GM10847 (cell line): ENCODE results near the gene RNF217.

ENCODE experiments used
- POLR2A ChIP-seq: IDR thresholded peaks from 2 replicates; pipeline ENCODE4 v1.6.1; 2011; ENCODE audit not compliant: insufficient read length; ENCODE audit errors: extremely low read depth

Gene RNF217

DNA sequence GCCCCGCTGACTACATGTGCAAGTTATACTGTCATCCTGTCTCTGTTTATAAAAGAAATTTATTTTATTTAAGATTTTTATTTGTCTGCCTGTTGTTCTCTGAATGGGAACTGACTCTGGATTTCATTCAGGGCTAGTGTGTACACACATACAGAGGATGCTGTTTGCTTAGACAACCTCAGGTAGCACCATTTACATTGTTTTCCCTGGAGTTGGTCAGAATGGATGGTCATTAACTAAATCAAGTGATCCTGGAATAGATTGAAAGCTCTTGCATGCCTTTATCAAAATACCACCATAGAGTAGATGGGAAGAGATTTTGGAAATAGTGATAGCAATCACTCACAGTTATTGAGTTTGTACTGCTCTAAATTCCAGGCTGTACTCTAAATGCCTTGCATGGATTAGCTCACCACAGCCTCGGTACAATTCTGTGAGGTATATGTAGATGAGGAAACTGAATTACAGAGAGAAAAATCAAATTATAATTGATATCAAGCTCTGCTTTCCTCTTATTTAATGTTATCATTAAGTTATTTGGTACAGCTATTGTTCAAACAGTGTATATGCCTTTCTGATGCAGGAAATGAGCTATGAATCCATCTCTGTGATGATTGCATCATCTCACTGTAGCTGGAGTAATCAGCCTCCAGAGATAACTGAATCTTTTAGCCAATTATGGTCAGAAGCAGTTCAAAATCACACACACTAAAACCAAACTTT, 51.9 kb downstream of the RNF217 start:
- TF ChIP-seq POLR2A: no peak

DNA sequence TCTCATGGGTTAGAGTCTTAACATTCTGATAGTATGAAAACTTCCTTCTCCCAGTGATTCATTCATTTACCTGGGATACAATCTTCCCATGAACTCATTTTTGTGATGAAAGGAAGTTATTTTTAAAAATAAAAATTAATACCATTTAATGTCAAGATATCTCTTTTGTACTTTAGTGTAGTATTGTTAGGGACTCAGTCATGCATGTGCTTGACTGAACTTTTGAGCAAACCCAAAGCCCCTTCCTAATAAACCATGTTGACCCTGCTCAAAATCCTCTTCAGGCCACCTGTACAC, 52.4 kb downstream of the RNF217 start:
- no peak for TF ChIP-seq POLR2A

- no peak for TF ChIP-seq POLR2A
These were observed 52.9 kb downstream of the RNF217 start for GRCh38 chr6:125015152-125015551.

DNA sequence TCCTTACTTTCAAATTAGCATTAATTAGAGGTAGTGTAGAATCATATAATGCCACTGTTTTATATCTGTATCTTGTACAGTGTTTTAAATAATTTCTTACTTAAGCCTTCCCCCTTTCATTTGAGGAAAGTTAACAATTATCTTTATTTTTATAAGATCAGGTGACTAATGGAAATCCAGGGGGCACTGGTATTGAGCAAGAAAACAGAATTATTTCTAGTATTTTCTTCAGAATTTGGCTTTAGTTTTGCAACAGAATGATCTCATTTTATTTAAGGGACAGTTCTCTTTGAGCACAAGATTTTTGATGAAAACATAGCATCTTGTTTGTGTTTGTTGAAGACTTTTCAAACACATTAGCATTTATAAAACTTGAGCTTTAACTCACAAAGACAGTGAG, 55.9 kb downstream of the RNF217 start:
- TF ChIP-seq POLR2A: no peak

DNA sequence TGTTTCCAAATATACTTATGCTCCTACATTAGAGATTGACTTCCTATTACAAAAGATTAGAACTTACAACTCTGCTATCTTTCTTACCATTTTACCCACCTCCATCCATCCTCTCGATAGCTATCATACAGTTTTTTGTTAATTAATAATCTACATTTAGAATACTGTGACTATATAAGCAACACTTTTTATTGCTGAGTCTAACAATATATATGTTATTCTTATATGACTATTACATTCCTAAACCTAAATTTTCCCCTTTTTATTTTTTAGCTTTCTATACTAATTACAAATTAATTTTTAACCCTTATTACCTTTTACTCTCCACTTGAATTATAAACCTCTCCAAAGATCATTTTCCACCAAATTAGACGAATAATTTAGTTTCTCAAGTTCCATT, 57.0 kb downstream of the RNF217 start:
- TF ChIP-seq POLR2A: no peak

DNA sequence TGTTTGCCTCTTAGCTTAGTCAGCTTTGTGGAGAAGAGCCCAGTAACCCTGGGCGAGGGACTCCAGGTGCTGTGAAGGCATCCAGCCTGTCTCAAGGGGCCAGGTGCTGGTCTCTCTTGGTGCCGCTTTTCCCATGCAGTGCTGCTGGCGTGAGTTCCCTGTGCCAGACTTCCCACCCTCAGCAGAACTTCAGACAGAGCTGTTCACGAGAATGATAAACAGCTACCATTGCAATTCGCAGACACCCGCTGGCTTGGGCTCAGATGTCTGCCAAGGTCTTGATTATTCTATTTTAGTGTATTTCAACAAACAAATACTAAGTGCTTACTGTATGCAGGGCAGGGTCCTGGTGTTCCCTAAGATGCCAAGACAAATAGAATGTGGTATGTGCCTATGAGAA, 57.7 kb downstream of the RNF217 start:
- no peak for TF ChIP-seq POLR2A

- TF ChIP-seq POLR2A: no peak
These were observed 58.1 kb downstream of the RNF217 start for GRCh38 chr6:125020385-125020784.

DNA sequence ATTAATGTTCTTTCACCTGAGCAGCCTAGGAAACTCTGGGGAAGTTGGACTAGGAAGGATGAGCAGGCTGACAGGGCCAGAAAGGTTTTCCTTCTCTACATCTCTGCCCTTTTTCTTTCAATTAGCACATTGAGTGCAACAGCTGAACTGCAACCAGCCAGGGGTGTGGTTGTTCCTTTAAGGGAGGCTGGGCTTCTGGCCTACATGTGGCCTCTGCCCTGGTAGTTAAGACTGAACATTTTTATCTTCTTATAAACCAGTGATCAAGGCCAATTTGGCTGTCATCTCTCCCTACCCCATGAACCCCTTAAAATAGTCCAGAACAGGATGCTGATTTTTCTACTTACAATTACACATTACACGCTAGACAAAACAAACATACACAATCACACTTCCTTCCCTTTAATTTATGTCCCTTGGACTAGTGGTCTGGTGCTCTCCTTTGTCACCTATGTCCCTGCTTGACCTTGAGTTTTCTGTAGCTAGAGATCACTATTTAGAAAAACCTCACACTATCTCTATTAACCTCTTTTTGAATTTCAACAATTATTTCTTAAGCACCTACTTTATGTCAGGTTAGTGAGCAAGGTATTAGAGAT, 60.3 kb downstream of the RNF217 start:
- no peak for TF ChIP-seq POLR2A

DNA sequence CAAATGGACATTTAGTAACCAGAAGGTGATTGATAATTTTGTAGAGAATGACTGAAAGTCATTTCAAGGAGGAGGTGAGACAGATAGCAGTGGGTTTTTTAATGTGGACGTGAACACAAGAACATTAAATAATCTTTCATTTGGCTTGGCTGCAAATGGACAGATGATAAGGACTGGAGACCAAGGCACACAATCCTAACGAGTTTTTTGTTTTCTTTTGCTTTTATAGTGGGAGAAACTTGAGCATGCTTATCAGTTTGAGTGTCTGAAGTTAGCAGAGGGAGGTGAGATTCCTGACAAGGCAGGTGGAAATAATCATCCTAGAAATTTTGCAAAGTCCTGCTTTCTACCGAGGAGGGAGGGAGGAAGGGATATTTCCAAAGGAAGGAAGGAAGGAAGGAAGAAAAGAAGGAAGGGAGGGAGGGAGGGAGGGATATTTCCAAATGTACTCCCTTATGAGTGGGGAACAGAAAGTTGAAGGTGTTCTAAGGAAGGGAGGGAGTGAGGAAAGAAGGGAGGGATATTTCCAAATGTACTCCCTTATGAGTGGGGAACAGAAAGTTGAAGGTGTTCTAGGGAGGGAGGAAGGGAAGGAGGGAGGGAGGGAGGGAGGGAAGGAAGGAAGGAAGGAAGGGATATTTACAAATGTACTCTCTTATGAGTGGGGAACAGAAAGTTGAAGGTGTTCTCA, 63.1 kb downstream of the RNF217 start:
- TF ChIP-seq POLR2A: no peak

GRCh38 chr6:125027287-125027686, 65.0 kb downstream of the RNF217 start:
- TF ChIP-seq POLR2A: no peak

DNA sequence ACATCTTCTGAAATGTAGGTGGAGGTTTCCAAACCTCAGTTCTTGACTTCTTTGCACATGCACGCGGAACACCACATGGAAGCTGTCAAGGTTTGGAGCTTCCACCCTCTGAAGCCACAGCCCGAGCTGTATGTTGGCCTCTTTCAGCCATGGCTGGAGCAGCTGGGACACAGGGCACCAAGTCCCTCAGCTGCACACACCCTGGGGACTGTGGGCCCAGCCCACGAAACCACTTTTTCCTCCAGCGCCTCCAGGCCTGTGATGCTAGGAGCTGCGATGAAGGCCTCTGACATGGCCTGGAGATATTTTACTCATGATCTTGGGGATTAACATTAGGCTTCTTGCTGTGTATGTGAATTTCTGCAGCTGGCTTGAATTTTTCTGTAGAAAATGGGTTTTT, 68.7 kb downstream of the RNF217 start:
- no peak for TF ChIP-seq POLR2A

DNA sequence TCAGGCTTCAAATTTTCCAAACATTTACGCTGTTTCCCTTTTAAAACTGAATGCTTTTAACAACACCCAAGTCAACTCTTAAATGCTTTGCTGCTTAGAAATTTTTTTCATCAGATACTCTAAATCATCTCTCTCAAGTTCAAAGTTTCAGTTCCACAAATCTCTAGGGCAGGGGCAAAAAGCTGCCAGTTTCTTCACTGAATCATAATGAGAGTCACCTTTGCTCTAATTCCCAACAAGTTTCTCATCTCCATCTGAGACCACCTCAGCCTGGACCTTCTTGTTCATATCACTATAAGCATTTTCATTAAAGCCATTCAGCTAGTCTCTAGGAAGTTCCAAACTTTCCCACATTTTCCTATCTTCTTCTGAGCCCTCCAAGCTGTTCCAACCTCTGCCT, 69.1 kb downstream of the RNF217 start:
- no peak for TF ChIP-seq POLR2A

DNA sequence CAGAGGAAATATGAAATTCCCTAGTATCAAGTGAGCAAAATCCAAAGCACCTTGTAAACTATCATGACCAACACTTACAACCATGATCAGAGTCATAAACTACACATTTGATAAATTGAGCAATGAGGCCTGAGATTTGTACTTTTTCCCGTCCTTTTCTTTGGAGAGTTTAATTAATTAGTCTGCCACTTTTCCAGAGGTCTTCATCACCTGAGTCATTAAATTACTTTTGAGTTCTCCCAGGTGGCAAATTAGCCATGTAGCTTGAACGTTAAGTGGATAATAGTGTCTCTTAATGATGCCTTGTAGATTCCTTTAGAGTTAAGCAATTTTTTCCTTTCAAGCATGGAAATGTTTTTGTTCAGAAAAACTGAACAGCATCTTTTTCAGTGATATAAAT, 75.6 kb downstream of the RNF217 start:
- no peak for TF ChIP-seq POLR2A

GRCh38 chr6:125038925-125039324, 76.7 kb downstream of the RNF217 start:
- no peak for TF ChIP-seq POLR2A

GRCh38 chr6:125041740-125042459, 79.7 kb downstream of the RNF217 start:
- no peak for TF ChIP-seq POLR2A

DNA sequence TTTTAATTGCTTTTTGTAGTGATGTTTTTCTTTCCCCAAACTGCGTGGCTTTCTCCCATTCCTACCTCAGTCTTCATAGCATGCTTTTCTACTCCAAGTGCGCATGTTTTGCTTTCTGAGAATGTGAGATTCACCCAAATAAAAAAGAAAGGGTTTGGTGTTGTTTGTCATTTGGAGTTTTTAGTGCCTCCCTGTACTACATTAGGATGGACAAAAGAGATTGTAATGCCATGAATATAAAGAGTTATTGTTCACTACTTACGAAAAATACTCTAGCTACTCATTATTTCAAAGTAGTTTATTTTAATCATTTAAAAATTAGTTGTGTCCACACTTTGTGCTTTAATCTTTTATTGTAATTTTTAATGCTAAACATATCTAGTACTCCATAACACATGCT, 81.8 kb downstream of the RNF217 start:
- TF ChIP-seq POLR2A: no peak
